HS-5 (cell line): Measurements from ENCODE around the gene PSG4.
A peak's percentile ranks its signal among the peaks of the same experiment; 100 is the strongest.
"Not testable (repeated sequence)": the region's sequence is repeated elsewhere in the genome, so short reads cannot be mapped to it uniquely, and the experiment has no call there.

Experiments used
- DNase-seq: peaks from one replicate; pipeline ENCODE4 v3.0.0-alpha.2; 2012; ENCODE audit warnings: low read depth

Gene PSG4

GRCh38 chr19:43205471-43206105 is at the start of gene PSG4:
Gene PSG4, minus strand, starts transcription at chr19:43205638. Its CDS starts 102 bp downstream, at chr19:43205536.
- DNase-seq = not testable (repeated sequence)

- not testable (repeated sequence) for DNase-seq
Observed at GRCh38 chr19:43251428-43251827, 46.0 kb upstream of the PSG4 start.

- not testable (repeated sequence) for DNase-seq
Observed at GRCh38 chr19:43250296-43250695, 44.9 kb upstream of the PSG4 start.

- not testable (repeated sequence) for DNase-seq
Observed at GRCh38 chr19:43248635-43249002, 43.2 kb upstream of the PSG4 start.

GRCh38 chr19:43247243-43247880 is 41.9 kb upstream of the PSG4 start:
- not testable (repeated sequence) for DNase-seq

GRCh38 chr19:43245848-43246247 is 40.4 kb upstream of the PSG4 start:
- DNase-seq = not testable (repeated sequence)

- not testable (repeated sequence) for DNase-seq
Observed at GRCh38 chr19:43242211-43242610, 36.8 kb upstream of the PSG4 start.

GRCh38 chr19:43238213-43238612 is 32.8 kb upstream of the PSG4 start:
- DNase-seq = not testable (repeated sequence)

GRCh38 chr19:43235686-43236085 is 30.2 kb upstream of the PSG4 start:
- DNase-seq = not testable (repeated sequence)

GRCh38 chr19:43229315-43229714 is 23.9 kb upstream of the PSG4 start:
- DNase-seq = no peak

GRCh38 chr19:43228730-43229129 is 23.3 kb upstream of the PSG4 start:
- not testable (repeated sequence) for DNase-seq

- not testable (repeated sequence) for DNase-seq
Observed at GRCh38 chr19:43226986-43227385, 21.5 kb upstream of the PSG4 start.

- DNase-seq = no peak
Observed at GRCh38 chr19:43224855-43225253, 19.4 kb upstream of the PSG4 start.

- DNase-seq = not testable (repeated sequence)
Observed at GRCh38 chr19:43224201-43224854, 18.9 kb upstream of the PSG4 start.

GRCh38 chr19:43221891-43222290 is 16.5 kb upstream of the PSG4 start:
- DNase-seq = not testable (repeated sequence)

GRCh38 chr19:43219136-43219535 is 13.7 kb upstream of the PSG4 start:
- not testable (repeated sequence) for DNase-seq

- not testable (repeated sequence) for DNase-seq
Observed at GRCh38 chr19:43215881-43216280, 10.4 kb upstream of the PSG4 start.

GRCh38 chr19:43207991-43208390 is 2.6 kb upstream of the PSG4 start:
- DNase-seq = no peak

GRCh38 chr19:43207174-43207573 is 1.7 kb upstream of the PSG4 start:
- not testable (repeated sequence) for DNase-seq

- DNase-seq = not testable (repeated sequence)
Observed at GRCh38 chr19:43203611-43204010, 1.8 kb downstream of the PSG4 start.

- DNase-seq = not testable (repeated sequence)
Observed at GRCh38 chr19:43201891-43202290, 3.5 kb downstream of the PSG4 start.

GRCh38 chr19:43201337-43201801 is 4.1 kb downstream of the PSG4 start:
- peak; percentile 61 for DNase-seq
